HL-60 (cell line): Measurements from ENCODE around the gene LMO3.

Source experiments
- CTCF ChIP-seq: IDR thresholded peaks from one replicate; pipeline ENCODE4 v1.5.1; 2011; ENCODE audit warnings: low read length, control low read depth, inconsistent platforms; ENCODE audit not compliant: insufficient read depth
- GABPA ChIP-seq: IDR thresholded peaks from 2 replicates; pipeline ENCODE4 v1.6.1; 2012; ENCODE audit warnings: low read depth
- POLR2AphosphoS5 ChIP-seq: IDR thresholded peaks from 2 replicates; pipeline ENCODE4 v1.6.1; 2012; ENCODE audit warnings: low read depth
- REST ChIP-seq: IDR thresholded peaks from 2 replicates; pipeline ENCODE4 v1.6.1; 2012; ENCODE audit warnings: low read depth; ENCODE audit not compliant: insufficient replicate concordance
- SPI1 ChIP-seq: IDR thresholded peaks from 2 replicates; pipeline ENCODE4 v1.6.1; 2012; ENCODE audit warnings: low read depth, mild to moderate bottlenecking, borderline replicate concordance

DNA sequence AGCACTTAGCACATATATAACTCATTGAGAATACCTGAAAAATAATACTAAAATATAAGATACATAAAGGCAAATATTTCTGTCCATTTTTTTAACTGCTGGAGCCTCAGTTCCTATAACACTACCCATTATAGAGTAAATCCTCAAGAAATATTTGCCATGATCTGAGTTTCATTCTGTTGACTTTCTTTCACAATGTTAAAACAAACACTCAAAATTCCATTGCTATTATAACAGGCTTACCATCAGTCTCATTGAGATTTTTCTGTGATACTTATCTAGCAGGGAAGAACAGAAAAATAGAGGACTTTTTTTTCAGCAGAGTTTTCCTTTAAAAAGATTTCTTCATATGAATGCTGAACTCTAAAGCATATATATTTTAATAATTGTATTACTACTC, 24.5 kb downstream of the LMO3 start:
- TF ChIP-seq REST (no peak), CTCF (no peak), POLR2AphosphoS5 (no peak), GABPA (no peak), SPI1 (no peak)
